Mesendoderm (in vitro differentiated cells): ENCODE data around the gene ASB1. TPM values are rescaled to one million over a fixed set of nuclear protein-coding genes. Genes with fewer than 3 reads are reported as not detected.

Experiments used
- small RNA-seq: library from polyadenylated mRNA; stranded (forward); fragments of <200 nt; extraction: miRNeasy Mini kit (QIAGEN cat#:217004); gene quantifications from one replicate; pipeline ENCODE3, GENCODE V24; 2013; ENCODE audit not compliant: insufficient read depth

ASB1 gene

Small RNA genes lying within 50 kb of the gene (small RNA-seq; reads per million reads assigned to genes)
- not detected for gene RNU6-234P
